ENCODE results near the gene SORCS2.

The SORCS2 gene

GRCh38 chr4:7624396-7624980 is 432.1 kb downstream of the SORCS2 start:
- Histone ChIP-seq H3K27ac (ENCODE audit: low read depth, low read length) (no peak overlapping the region), H3K36me3 (ENCODE audit: control insufficient read depth in 1 of 2, insufficient read depth in 2 of 2, low read length in 2 of 2) (no peaks in the 10 kb centered on the region), H3K4me2 (ENCODE audit: low read length) (no peak overlapping the region), H3K79me1 (ENCODE audit: low read length) (no peaks in the 10 kb centered on the region), H4K8ac (ENCODE audit: low read depth, low read length) (no peak overlapping the region), H2BK120ac (ENCODE audit: insufficient read depth, low read length, poor library complexity) (no peak overlapping the region), H2AK5ac (ENCODE audit: low read length) (no peak overlapping the region), H3K9ac (ENCODE audit: low read length) (no peak overlapping the region), H3K18ac (ENCODE audit: low read length) (no peak overlapping the region), H2AFZ (ENCODE audit: insufficient read depth, low read length, poor library complexity) (no peak overlapping the region), H3K4ac (ENCODE audit: low read depth, low read length) (no peak overlapping the region), H2BK5ac (ENCODE audit: low read depth, low read length, poor library complexity) (no peak overlapping the region), H4K12ac (ENCODE audit: low read depth, low read length) (no peak overlapping the region), H3K27me3 (ENCODE audit: insufficient read depth, low read length) (no peaks in the 10 kb centered on the region), H3K23ac (ENCODE audit: low read length) (no peak overlapping the region), H3K79me2 (ENCODE audit: control insufficient read depth, insufficient read depth, low read length, poor library complexity) (no peaks in the 10 kb centered on the region), H2BK12ac (ENCODE audit: low read length) (no peak overlapping the region), H3K14ac (ENCODE audit: low read length) (no peak overlapping the region), H4K91ac (ENCODE audit: low read depth, low read length) (no peak overlapping the region), H3K4me3 (ENCODE audit: low read depth, low read length) (no peak overlapping the region), H3K4me1 (ENCODE audit: control insufficient read depth in 1 of 2, insufficient read depth in 2 of 2, low read length in 2 of 2) (no peaks in the 10 kb centered on the region), H3K9me3 (ENCODE audit: insufficient read depth, low read depth, low read length) (peaks cover 4% of the 10 kb centered on the region)
- WGBS (ENCODE audit: extremely low coverage, insufficient coverage, insufficient read length), result no CpG with 5 or more reads among the region's 11 CpGs
- DNase-seq, result peak in 1 of 2 donors; percentile 30

GRCh38 chr4:7625071-7625470 is 432.7 kb downstream of the SORCS2 start:
- no peak overlapping the region for H3K23ac ChIP-seq (ENCODE audit: low read length)
- no peaks in the 10 kb centered on the region for H3K4me1 ChIP-seq (ENCODE audit: control insufficient read depth in 1 of 2, insufficient read depth in 2 of 2, low read length in 2 of 2)
- H2BK12ac ChIP-seq (ENCODE audit: low read length), result no peak overlapping the region
- no peak overlapping the region for H3K4me3 ChIP-seq (ENCODE audit: low read depth, low read length)
- no CpG with 5 or more reads among the region's 3 CpGs for WGBS (ENCODE audit: extremely low coverage, insufficient coverage, insufficient read length)
- H3K9me3 ChIP-seq (ENCODE audit: insufficient read depth, low read depth, low read length), result peaks cover 7% of the 10 kb centered on the region
- H3K14ac ChIP-seq (ENCODE audit: low read length), result no peak overlapping the region
- no peak overlapping the region for H3K4ac ChIP-seq (ENCODE audit: low read depth, low read length)
- H2AFZ ChIP-seq (ENCODE audit: insufficient read depth, low read length, poor library complexity), result no peak overlapping the region
- no peaks in the 10 kb centered on the region for H3K79me2 ChIP-seq (ENCODE audit: control insufficient read depth, insufficient read depth, low read length, poor library complexity)
- no peak overlapping the region for H4K8ac ChIP-seq (ENCODE audit: low read depth, low read length)
- H2BK120ac ChIP-seq (ENCODE audit: insufficient read depth, low read length, poor library complexity), result no peak overlapping the region
- H4K12ac ChIP-seq (ENCODE audit: low read depth, low read length), result no peak overlapping the region
- H3K9ac ChIP-seq (ENCODE audit: low read length), result no peak overlapping the region
- H2AK5ac ChIP-seq (ENCODE audit: low read length), result no peak overlapping the region
- no peak overlapping the region for H2BK5ac ChIP-seq (ENCODE audit: low read depth, low read length, poor library complexity)
- H3K79me1 ChIP-seq (ENCODE audit: low read length), result no peaks in the 10 kb centered on the region
- H3K36me3 ChIP-seq (ENCODE audit: control insufficient read depth in 1 of 2, insufficient read depth in 2 of 2, low read length in 2 of 2), result no peaks in the 10 kb centered on the region
- no peaks in the 10 kb centered on the region for H3K27me3 ChIP-seq (ENCODE audit: insufficient read depth, low read length)
- H3K18ac ChIP-seq (ENCODE audit: low read length), result no peak overlapping the region
- H3K27ac ChIP-seq (ENCODE audit: low read depth, low read length), result no peak overlapping the region
- DNase-seq, result no peak
- no peak overlapping the region for H3K4me2 ChIP-seq (ENCODE audit: low read length)
- no peak overlapping the region for H4K91ac ChIP-seq (ENCODE audit: low read depth, low read length)

- H4K12ac ChIP-seq (ENCODE audit: low read depth, low read length), result no peak overlapping the region
- H3K27me3 ChIP-seq (ENCODE audit: insufficient read depth, low read length), result no peaks in the 10 kb centered on the region
- no peak overlapping the region for H3K14ac ChIP-seq (ENCODE audit: low read length)
- no peak overlapping the region for H3K18ac ChIP-seq (ENCODE audit: low read length)
- no peak overlapping the region for H3K4me3 ChIP-seq (ENCODE audit: low read depth, low read length)
- H4K8ac ChIP-seq (ENCODE audit: low read depth, low read length), result no peak overlapping the region
- H3K4me2 ChIP-seq (ENCODE audit: low read length), result no peak overlapping the region
- no peaks in the 10 kb centered on the region for H3K36me3 ChIP-seq (ENCODE audit: control insufficient read depth in 1 of 2, insufficient read depth in 2 of 2, low read length in 2 of 2)
- H3K9me3 ChIP-seq (ENCODE audit: insufficient read depth, low read depth, low read length), result peaks cover 8% of the 10 kb centered on the region
- no peaks in the 10 kb centered on the region for H3K79me2 ChIP-seq (ENCODE audit: control insufficient read depth, insufficient read depth, low read length, poor library complexity)
- H3K9ac ChIP-seq (ENCODE audit: low read length), result no peak overlapping the region
- no peaks in the 10 kb centered on the region for H3K4me1 ChIP-seq (ENCODE audit: control insufficient read depth in 1 of 2, insufficient read depth in 2 of 2, low read length in 2 of 2)
- WGBS (ENCODE audit: extremely low coverage, insufficient coverage, insufficient read length), result no CpG with 5 or more reads among the region's 7 CpGs
- H3K4ac ChIP-seq (ENCODE audit: low read depth, low read length), result no peak overlapping the region
- H3K27ac ChIP-seq (ENCODE audit: low read depth, low read length), result no peak overlapping the region
- no peaks in the 10 kb centered on the region for H3K79me1 ChIP-seq (ENCODE audit: low read length)
- no peak overlapping the region for H2BK120ac ChIP-seq (ENCODE audit: insufficient read depth, low read length, poor library complexity)
- no peak for DNase-seq
- H2BK12ac ChIP-seq (ENCODE audit: low read length), result no peak overlapping the region
- H2BK5ac ChIP-seq (ENCODE audit: low read depth, low read length, poor library complexity), result no peak overlapping the region
- no peak overlapping the region for H4K91ac ChIP-seq (ENCODE audit: low read depth, low read length)
- H3K23ac ChIP-seq (ENCODE audit: low read length), result no peak overlapping the region
- no peak overlapping the region for H2AK5ac ChIP-seq (ENCODE audit: low read length)
- no peak overlapping the region for H2AFZ ChIP-seq (ENCODE audit: insufficient read depth, low read length, poor library complexity)
These were observed 434.2 kb downstream of the SORCS2 start for GRCh38 chr4:7626531-7626930.

- Histone ChIP-seq H4K91ac (ENCODE audit: low read depth, low read length) (no peak overlapping the region), H3K9me3 (ENCODE audit: insufficient read depth, low read depth, low read length) (peaks cover 8% of the 10 kb centered on the region), H3K36me3 (ENCODE audit: control insufficient read depth in 1 of 2, insufficient read depth in 2 of 2, low read length in 2 of 2) (no peaks in the 10 kb centered on the region), H2AFZ (ENCODE audit: insufficient read depth, low read length, poor library complexity) (no peak overlapping the region), H2AK5ac (ENCODE audit: low read length) (no peak overlapping the region), H4K12ac (ENCODE audit: low read depth, low read length) (no peak overlapping the region), H3K18ac (ENCODE audit: low read length) (no peak overlapping the region), H3K9ac (ENCODE audit: low read length) (no peak overlapping the region), H4K8ac (ENCODE audit: low read depth, low read length) (no peak overlapping the region), H3K79me2 (ENCODE audit: control insufficient read depth, insufficient read depth, low read length, poor library complexity) (no peaks in the 10 kb centered on the region), H2BK120ac (ENCODE audit: insufficient read depth, low read length, poor library complexity) (no peak overlapping the region), H3K4ac (ENCODE audit: low read depth, low read length) (no peak overlapping the region), H3K23ac (ENCODE audit: low read length) (no peak overlapping the region), H3K79me1 (ENCODE audit: low read length) (no peaks in the 10 kb centered on the region), H2BK12ac (ENCODE audit: low read length) (no peak overlapping the region), H3K4me2 (ENCODE audit: low read length) (no peak overlapping the region), H2BK5ac (ENCODE audit: low read depth, low read length, poor library complexity) (no peak overlapping the region), H3K4me3 (ENCODE audit: low read depth, low read length) (no peak overlapping the region), H3K27me3 (ENCODE audit: insufficient read depth, low read length) (no peaks in the 10 kb centered on the region), H3K27ac (ENCODE audit: low read depth, low read length) (no peak overlapping the region), H3K14ac (ENCODE audit: low read length) (no peak overlapping the region), H3K4me1 (ENCODE audit: control insufficient read depth in 1 of 2, insufficient read depth in 2 of 2, low read length in 2 of 2) (no peaks in the 10 kb centered on the region)
- no peak for DNase-seq
- WGBS (ENCODE audit: extremely low coverage, insufficient coverage, insufficient read length), result no CpG with 5 or more reads among the region's 18 CpGs
These were observed 435.2 kb downstream of the SORCS2 start for GRCh38 chr4:7627251-7628250.

All from trophoblast cell (in vitro differentiated cells and primary cell).